NCI-H2171 (cell line): ENCODE measurements around the gene PSD4.

Source experiments
- DNase-seq: peaks from one replicate; lab custom pipeline; 2025; lab: John Stamatoyannopoulos, UW

The PSD4 gene

GRCh38 chr2:113207021-113207420 is 33.2 kb downstream of the PSD4 start:
- no peak for DNase-seq

GRCh38 chr2:113208396-113208795 is 34.6 kb downstream of the PSD4 start:
- no peak for DNase-seq

GRCh38 chr2:113209011-113209645 is 35.4 kb downstream of the PSD4 start:
- no peak for DNase-seq

GRCh38 chr2:113209646-113210171 is 35.9 kb downstream of the PSD4 start:
- DNase-seq: no peak

- DNase-seq: no peak
Measured at GRCh38 chr2:113211226-113212105, 37.7 kb downstream of the PSD4 start.

GRCh38 chr2:113212245-113213060 is 38.7 kb downstream of the PSD4 start:
- peak; percentile 21 for DNase-seq

GRCh38 chr2:113213061-113213930 is 39.5 kb downstream of the PSD4 start:
- no peak for DNase-seq

GRCh38 chr2:113214141-113214540 is 40.4 kb downstream of the PSD4 start:
- no peak for DNase-seq

GRCh38 chr2:113215056-113215455 is 41.3 kb downstream of the PSD4 start:
- no peak for DNase-seq

GRCh38 chr2:113216321-113216720 is 42.5 kb downstream of the PSD4 start:
- no peak for DNase-seq

GRCh38 chr2:113216891-113217454 is 43.2 kb downstream of the PSD4 start:
- no peak for DNase-seq

- no peak for DNase-seq
Measured at GRCh38 chr2:113217455-113218282, 43.9 kb downstream of the PSD4 start.

- no peak for DNase-seq
Measured at GRCh38 chr2:113218283-113219091, 44.7 kb downstream of the PSD4 start.

GRCh38 chr2:113219092-113219441 is 45.3 kb downstream of the PSD4 start:
- no peak for DNase-seq

GRCh38 chr2:113219525-113219888 is 45.7 kb downstream of the PSD4 start:
- no peak for DNase-seq

GRCh38 chr2:113219889-113220641 is 46.3 kb downstream of the PSD4 start:
- no peak for DNase-seq

GRCh38 chr2:113220970-113221708 is 47.4 kb downstream of the PSD4 start:
- no peak for DNase-seq

- no peak for DNase-seq
Measured at GRCh38 chr2:113221846-113222245, 48.1 kb downstream of the PSD4 start.
